Activated naive CD8-positive, alpha-beta T cell treated with anti-CD3 and anti-CD28 coated beads, Interleukin-2, amount 10 ng/mL, durations not matched to agents 7 days and 5 days (primary cell): ENCODE results near the gene TXK. TPM values are rescaled to one million over a fixed set of nuclear protein-coding genes. Genes with fewer than 3 reads are reported as not detected.

Experiments used
- ATAC-seq: fragments of 150-1000 bp; cut with Tn5 transposase; one replicate; pipeline ENCODE4 v1.10.0; 2021; ENCODE audit warnings: low read depth, moderate library complexity
- POLR2A ChIA-PET: fragments of 350-600 bp; sonication (Branson Sonifier 250); formaldehyde crosslinking; loops from one replicate; lab custom pipeline; 2021; ENCODE audit warnings: antibody characterized with exemption; lab: Charles Lee
- DNase-seq: peaks from one replicate; pipeline ENCODE4 v3.0.0; 2021
- H3K27ac Mint-ChIP-seq: one replicate; pipeline ENCODE4 v1.8.0; 2022; ENCODE audit warnings: mild to moderate bottlenecking, mixed read lengths
- H3K27me3 Mint-ChIP-seq: one replicate; pipeline ENCODE4 v1.8.0; 2022; ENCODE audit warnings: mild to moderate bottlenecking, moderate library complexity, mixed read lengths
- H3K36me3 Mint-ChIP-seq: one replicate; pipeline ENCODE4 v1.8.0; 2021; ENCODE audit warnings: mild to moderate bottlenecking, mixed read lengths
- H3K4me1 Mint-ChIP-seq: one replicate; pipeline ENCODE4 v1.8.0; 2021; ENCODE audit warnings: mixed read lengths
- H3K4me3 Mint-ChIP-seq: one replicate; pipeline ENCODE4 v1.8.0; 2022; ENCODE audit warnings: mild to moderate bottlenecking, moderate library complexity, mixed read lengths
- H3K9me3 Mint-ChIP-seq: one replicate; pipeline ENCODE4 v1.8.0; 2021; ENCODE audit warnings: mixed read lengths
- total RNA-seq, 2 experiments: library from RNA; stranded (reverse); gene quantifications; one replicate each; pipeline ENCODE4 v1.2.3, GENCODE V29; 2021

Gene TXK
- total RNA-seq, 2 experiments from 2014 or later: 65.8 to 66.8 TPM

DNA sequence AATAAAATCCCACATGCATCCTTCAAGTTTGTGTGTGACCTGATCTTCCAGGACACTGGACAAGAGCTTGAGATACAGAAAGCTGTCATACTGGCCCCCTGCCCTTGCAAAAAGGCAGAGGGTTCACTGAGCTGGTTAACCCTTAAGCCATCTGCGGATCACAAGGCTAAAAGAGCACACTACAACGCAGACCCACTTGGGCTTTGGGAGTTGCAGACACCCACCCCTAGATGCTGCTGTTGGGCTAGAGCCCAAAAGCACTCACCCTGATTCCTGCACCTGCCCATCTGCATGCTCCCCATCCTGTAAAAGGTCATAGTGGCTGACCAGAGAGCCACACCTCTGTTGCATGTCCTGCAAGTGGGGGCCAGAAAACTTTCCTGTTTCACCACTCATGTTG is 51.1 kb downstream of the TXK start:
- POLR2A ChIA-PET: interaction anchor here (1.1 kb wide), 1 partner anchor 13 kb away, joined by 3 read pairs; no protein-coding TSS in a partner anchor
- Mint-ChIP-seq H3K36me3 (peaks cover 71% of the 10 kb centered on the region), H3K4me3 (no peak overlapping the region), H3K4me1 (peaks cover 13% of the 10 kb centered on the region), H3K27ac (no peak overlapping the region), H3K9me3 (no peaks in the 10 kb centered on the region), H3K27me3 (no peaks in the 10 kb centered on the region)
- no peak for ATAC-seq
- no peak for DNase-seq

DNA sequence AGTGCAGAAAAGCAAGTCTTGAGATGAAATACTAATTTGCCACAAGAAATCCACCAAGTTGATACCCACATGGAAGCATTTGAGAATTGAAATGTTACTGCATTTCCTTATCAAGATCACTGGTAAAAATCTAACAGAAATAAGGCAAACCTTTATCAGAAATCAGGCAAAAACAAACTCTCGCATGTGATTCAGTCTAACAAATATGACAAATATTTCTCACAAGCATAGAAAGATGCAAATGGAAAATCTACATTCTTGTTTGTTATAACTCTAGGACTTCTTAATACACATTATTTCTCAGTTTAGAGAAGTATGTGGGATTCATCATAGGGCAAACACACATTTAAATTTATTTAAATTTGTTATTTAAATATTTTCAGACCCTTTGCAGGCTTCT is 52.9 kb downstream of the TXK start:
- DNase-seq: no peak
- Mint-ChIP-seq H3K9me3 (no peaks in the 10 kb centered on the region), H3K36me3 (peaks cover 77% of the 10 kb centered on the region), H3K27ac (no peak overlapping the region), H3K4me3 (no peak overlapping the region), H3K27me3 (no peaks in the 10 kb centered on the region), H3K4me1 (peaks cover 13% of the 10 kb centered on the region)
- no peak for ATAC-seq
- POLR2A ChIA-PET: no interaction called here

DNA sequence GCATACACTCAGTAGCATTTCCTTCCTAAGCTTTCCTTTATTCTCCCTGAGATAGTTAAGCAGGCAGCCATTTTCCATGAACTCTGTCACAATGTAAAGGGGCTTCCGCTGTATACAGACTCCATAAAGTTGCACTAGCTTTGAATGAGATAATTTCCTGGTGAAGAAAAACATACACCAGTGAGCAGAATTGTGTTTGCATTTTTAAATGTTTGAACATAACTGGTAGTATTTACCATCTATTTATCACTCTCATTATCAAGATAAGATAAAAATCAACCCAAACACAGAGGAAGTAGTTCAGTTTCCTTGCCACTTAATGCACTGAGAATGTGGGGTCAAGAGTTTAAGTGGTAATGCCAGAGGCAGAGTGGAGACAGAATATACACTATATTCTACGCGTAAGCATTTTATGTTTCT is 54.1 kb downstream of the TXK start:
- H3K4me3 Mint-ChIP-seq: no peak overlapping the region
- no peaks in the 10 kb centered on the region for H3K9me3 Mint-ChIP-seq
- DNase-seq (no peak), ATAC-seq (no peak)
- H3K27me3 Mint-ChIP-seq: no peaks in the 10 kb centered on the region
- peaks cover 76% of the 10 kb centered on the region for H3K36me3 Mint-ChIP-seq
- H3K27ac Mint-ChIP-seq: no peak overlapping the region
- peaks cover 13% of the 10 kb centered on the region for H3K4me1 Mint-ChIP-seq
- POLR2A ChIA-PET: interaction anchor here (1.2 to 1.4 kb wide), 2 partner anchors 9 to 33 kb away, joined by 3 to 4 read pairs; no protein-coding TSS in a partner anchor

DNA sequence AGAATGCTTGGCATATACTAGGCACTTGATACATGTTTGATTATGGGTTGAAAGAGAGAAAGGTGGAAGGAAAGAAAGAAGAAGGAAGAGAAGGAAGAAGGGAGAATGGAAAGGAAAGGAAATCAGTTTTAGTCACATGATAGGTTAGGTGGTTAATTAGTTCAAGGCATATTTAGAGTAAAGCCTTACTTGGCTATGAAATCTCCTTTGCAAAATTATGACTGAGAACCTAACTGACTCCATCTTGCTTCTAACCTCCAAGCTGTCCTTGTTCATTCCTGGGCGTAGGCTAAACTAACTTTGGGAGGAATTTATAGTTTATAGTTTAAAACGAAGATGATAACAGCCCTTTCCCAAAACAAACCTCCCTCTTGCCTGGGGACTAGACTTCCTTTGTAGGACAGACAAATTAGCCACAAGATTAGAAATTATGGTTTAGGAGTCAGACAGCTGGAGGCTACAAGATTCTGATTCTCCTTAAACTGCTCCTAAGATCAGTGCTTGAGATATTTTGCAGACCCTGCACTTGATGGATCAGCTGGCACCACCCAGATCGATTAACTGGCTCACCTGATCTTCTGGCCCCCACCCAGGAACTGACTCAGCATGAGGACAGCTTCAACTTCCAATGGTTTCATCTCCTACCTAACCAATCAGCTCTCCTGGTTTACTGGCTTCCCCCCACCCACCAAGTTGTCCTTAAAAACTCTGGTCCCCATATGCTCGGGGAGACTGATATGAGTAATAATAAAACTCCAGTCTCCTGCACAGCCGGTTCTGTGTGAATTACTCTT is 55.0 kb downstream of the TXK start:
- peaks cover 76% of the 10 kb centered on the region for H3K36me3 Mint-ChIP-seq
- POLR2A ChIA-PET: interaction anchor here (1.2 to 1.4 kb wide), 2 partner anchors 8 to 32 kb away, joined by 3 to 4 read pairs; no protein-coding TSS in a partner anchor
- no peaks in the 10 kb centered on the region for H3K27me3 Mint-ChIP-seq
- ATAC-seq: no peak
- no peak overlapping the region for H3K4me3 Mint-ChIP-seq
- H3K4me1 Mint-ChIP-seq: peaks cover 17% of the 10 kb centered on the region
- H3K27ac Mint-ChIP-seq: no peak overlapping the region
- DNase-seq: no peak
- H3K9me3 Mint-ChIP-seq: no peaks in the 10 kb centered on the region

DNA sequence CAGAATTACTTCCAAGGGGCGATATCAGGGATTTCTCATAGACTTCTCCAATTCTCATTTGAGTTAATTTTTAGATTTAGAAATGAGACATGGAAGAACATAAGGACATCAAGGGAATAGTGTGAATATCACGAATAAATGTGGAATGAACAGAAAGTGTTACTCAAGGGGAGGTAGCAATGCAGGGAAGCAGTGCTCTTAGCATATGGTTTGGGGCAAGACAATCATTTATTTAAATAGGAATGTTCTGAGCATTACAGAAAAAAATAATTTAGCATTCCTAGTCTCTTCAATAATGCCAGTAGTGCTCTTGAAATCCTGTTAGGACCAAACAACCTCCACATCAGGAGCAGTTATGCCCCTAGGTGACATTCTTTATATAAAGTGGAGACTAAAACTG is 55.6 kb downstream of the TXK start:
- H3K4me1 Mint-ChIP-seq: peaks cover 21% of the 10 kb centered on the region
- POLR2A ChIA-PET: no interaction called here
- no peak for DNase-seq
- H3K9me3 Mint-ChIP-seq: no peaks in the 10 kb centered on the region
- H3K27ac Mint-ChIP-seq: no peak overlapping the region
- ATAC-seq: no peak
- no peaks in the 10 kb centered on the region for H3K27me3 Mint-ChIP-seq
- H3K36me3 Mint-ChIP-seq: peaks cover 77% of the 10 kb centered on the region
- H3K4me3 Mint-ChIP-seq: no peak overlapping the region

DNA sequence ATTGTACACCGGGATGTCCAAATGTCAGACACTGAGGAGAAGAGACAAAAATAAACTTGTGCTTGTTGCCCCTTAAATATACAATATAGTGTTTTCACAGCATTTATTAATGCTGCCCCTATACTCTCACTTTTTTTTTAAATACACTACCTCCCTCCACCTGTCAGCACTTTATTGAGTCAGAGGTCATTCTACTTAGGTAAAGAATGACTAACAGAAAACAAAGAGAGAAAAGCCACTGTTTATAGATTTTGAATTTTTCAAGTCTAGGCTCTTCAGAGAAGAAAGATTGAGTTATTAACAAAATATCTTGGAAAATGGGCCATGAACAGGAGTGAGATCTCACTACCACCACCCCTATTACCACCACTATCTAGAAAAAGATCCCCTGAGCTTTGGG is 59.4 kb downstream of the TXK start:
- DNase-seq (no peak), ATAC-seq (no peak)
- H3K4me3 Mint-ChIP-seq: no peak overlapping the region
- H3K36me3 Mint-ChIP-seq: peaks cover 69% of the 10 kb centered on the region
- POLR2A ChIA-PET: no interaction called here
- H3K27me3 Mint-ChIP-seq: no peaks in the 10 kb centered on the region
- no peaks in the 10 kb centered on the region for H3K9me3 Mint-ChIP-seq
- H3K4me1 Mint-ChIP-seq: peaks cover 13% of the 10 kb centered on the region
- H3K27ac Mint-ChIP-seq: no peak overlapping the region

DNA sequence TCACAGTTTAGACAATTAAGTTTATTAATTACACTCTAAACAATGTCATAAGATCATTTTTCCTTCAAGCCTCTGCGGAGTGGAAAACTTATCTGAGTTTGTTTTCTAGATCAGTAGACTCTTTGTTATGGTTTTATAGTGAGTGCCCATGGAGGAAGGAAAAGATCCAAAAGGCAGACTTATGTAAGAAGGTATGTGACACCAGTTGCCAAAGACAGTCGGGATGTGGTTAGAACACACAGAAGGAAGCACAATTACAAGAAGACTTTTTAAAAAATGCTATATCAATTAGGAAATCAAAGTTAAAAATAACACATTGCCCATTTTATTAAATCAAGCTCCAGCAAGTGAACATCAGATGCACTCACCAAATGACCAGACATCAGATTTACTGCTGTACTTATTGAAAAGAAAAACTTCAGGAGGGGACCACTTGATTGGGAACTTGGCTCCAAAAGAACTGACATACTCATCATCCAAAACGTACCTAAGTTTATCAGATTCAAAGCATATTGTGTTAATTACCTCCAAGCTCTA is 60.4 kb downstream of the TXK start:
- peaks cover 66% of the 10 kb centered on the region for H3K36me3 Mint-ChIP-seq
- H3K4me1 Mint-ChIP-seq: peaks cover 10% of the 10 kb centered on the region
- no peaks in the 10 kb centered on the region for H3K27me3 Mint-ChIP-seq
- H3K9me3 Mint-ChIP-seq: no peaks in the 10 kb centered on the region
- no peak overlapping the region for H3K27ac Mint-ChIP-seq
- H3K4me3 Mint-ChIP-seq: no peak overlapping the region
- DNase-seq: no peak
- ATAC-seq: no peak
- POLR2A ChIA-PET: no interaction called here

DNA sequence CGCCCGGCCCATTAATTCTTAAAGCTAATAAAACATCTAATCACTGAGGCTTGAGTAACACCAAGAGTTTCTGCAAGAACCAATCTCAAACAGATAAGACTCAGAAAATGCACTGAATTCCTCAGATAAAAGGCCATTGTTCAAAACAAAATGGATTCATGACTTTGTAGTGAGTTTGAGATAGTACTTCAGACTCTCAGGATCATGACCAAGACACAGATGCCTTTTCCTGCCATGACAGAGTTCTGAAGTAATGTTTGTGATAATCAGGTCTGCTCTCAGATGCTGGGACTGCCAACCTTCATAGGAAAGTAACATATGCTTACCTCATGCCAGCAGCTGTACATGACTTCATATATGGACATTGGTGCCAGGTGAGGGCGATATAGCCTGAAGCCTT is 62.9 kb downstream of the TXK start:
- POLR2A ChIA-PET: interaction anchor here (0.9 to 1.5 kb wide), 2 partner anchors 9 to 23 kb away, joined by 3 to 5 read pairs; no protein-coding TSS in a partner anchor
- Mint-ChIP-seq H3K9me3 (no peaks in the 10 kb centered on the region), H3K27me3 (no peaks in the 10 kb centered on the region), H3K4me1 (peaks cover 10% of the 10 kb centered on the region), H3K36me3 (peaks cover 69% of the 10 kb centered on the region), H3K4me3 (no peak overlapping the region), H3K27ac (no peak overlapping the region)
- DNase-seq (no peak), ATAC-seq (no peak)

DNA sequence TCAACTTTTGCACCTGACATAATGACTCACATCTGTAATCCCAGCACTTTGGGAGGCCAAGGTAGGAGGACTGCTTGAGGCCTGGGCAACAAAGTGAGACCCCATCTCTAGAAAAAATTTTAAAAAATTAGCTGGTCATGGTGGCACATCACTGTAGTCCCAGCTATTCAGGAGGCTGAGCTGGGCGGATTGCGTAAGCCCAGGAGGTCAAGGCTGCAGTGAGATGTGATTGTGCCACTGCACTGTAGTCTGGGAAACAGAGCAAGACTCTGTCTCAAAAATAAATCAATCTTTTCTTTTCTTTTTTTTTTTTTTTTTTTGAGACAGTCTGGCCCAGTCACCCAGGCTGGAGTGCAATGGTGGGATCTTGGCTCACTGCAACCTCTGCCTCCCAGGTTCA is 65.0 kb downstream of the TXK start:
- Mint-ChIP-seq H3K36me3 (peaks cover 65% of the 10 kb centered on the region), H3K4me3 (no peak overlapping the region), H3K27ac (no peak overlapping the region), H3K4me1 (peaks cover 12% of the 10 kb centered on the region), H3K9me3 (peaks cover 1% of the 10 kb centered on the region), H3K27me3 (no peaks in the 10 kb centered on the region)
- no peak for ATAC-seq
- no peak for DNase-seq
- POLR2A ChIA-PET: interaction anchor here (0.7 kb wide), 1 partner anchor 158 kb away, joined by 8 read pairs; no protein-coding TSS in a partner anchor

DNA sequence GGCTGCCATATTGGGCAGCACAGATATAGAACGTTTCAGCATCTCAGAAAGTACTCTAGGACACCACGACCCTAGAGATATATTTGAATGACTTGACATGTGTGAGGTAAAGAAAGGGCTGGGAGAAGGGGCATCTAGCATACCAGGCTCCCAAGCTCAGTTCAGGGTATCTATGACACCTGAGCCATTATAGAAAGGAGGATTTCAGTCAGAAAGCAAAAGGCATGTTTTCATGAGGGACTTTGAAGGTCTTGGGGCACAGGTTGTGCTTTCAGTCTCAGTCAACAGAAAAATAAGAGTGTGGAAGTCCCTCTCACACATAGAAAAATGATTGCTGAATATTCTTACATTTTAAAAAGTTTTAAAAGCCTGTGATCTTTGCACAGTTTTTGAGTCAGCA is 65.9 kb downstream of the TXK start:
- Mint-ChIP-seq H3K9me3 (peaks cover 1% of the 10 kb centered on the region), H3K36me3 (peaks cover 58% of the 10 kb centered on the region), H3K27ac (no peak overlapping the region), H3K4me3 (no peak overlapping the region), H3K27me3 (no peaks in the 10 kb centered on the region), H3K4me1 (peaks cover 6% of the 10 kb centered on the region)
- no peak for DNase-seq
- POLR2A ChIA-PET: no interaction called here
- ATAC-seq: no peak

DNA sequence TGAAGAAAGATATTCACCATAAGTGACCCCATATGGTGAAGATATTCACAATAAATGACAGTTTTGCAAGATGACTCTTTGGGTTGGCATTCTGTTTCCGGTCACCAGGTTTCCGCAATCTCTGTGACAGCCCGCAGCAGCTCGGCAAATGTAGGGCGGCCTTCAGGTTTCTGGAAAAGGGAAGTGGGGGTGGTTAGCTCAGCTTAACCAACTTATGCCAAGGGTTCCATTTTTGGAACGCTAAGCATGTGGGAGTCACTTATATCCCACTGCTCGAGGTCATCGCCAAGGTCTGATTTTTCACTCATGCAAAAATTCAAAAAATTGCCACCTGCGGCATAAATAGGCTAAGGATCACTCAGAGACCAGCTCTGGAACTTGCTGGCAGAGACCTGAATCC is 66.5 kb downstream of the TXK start:
- POLR2A ChIA-PET: no interaction called here
- no peaks in the 10 kb centered on the region for H3K27me3 Mint-ChIP-seq
- H3K4me3 Mint-ChIP-seq: no peak overlapping the region
- H3K4me1 Mint-ChIP-seq: peaks cover 6% of the 10 kb centered on the region
- no peak overlapping the region for H3K27ac Mint-ChIP-seq
- peaks cover 1% of the 10 kb centered on the region for H3K9me3 Mint-ChIP-seq
- ATAC-seq (no peak), DNase-seq (no peak)
- H3K36me3 Mint-ChIP-seq: peaks cover 60% of the 10 kb centered on the region

DNA sequence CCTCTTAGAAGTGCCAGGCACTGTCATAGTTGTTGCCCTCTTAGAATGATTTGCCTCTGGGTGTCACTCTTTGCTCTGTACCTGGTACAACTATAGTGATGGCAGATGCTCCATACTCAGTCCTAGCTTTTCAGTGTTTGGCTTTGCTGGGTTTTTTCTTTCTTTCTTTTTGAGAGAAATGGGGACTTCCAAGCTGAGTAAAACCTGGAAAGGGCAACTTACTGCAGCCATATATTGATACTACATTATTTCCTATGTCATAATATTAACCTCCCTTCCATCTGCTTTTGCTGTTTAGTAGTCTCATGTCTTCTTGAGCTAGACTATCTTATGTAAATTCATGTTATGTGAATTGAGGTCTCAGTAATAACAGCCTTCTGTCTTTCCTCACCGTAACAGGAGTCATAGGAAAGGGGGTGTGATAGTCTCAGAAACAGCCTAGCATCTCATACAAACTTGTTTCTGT is 68.4 kb downstream of the TXK start:
- Mint-ChIP-seq H3K27me3 (no peaks in the 10 kb centered on the region), H3K9me3 (peaks cover 9% of the 10 kb centered on the region), H3K4me3 (no peak overlapping the region), H3K27ac (no peak overlapping the region), H3K36me3 (peaks cover 56% of the 10 kb centered on the region), H3K4me1 (peaks cover 6% of the 10 kb centered on the region)
- no peak for DNase-seq
- ATAC-seq: no peak
- POLR2A ChIA-PET: no interaction called here

DNA sequence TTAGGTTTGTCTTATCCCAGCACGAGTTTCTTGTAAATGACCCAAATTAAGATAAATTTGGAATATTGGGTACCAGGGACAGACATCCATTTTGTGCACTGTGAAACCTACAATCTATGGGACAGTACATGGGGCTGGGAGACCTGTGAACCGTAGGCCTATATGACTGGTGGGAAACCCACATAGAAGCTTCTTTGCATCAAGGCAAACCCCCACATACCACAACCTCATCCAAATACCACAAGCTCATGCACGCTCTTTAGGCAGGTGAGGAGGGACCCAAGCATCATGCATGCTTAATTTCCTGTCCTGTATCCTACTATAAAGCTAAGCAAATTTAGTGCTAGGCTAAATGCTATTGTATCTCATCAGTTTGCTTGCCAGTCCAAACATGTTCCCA is 69.7 kb downstream of the TXK start:
- Mint-ChIP-seq H3K4me3 (no peak overlapping the region), H3K36me3 (peaks cover 56% of the 10 kb centered on the region), H3K4me1 (peaks cover 6% of the 10 kb centered on the region), H3K27ac (no peak overlapping the region), H3K27me3 (no peaks in the 10 kb centered on the region), H3K9me3 (peaks cover 15% of the 10 kb centered on the region)
- POLR2A ChIA-PET: interaction anchor here (1.4 kb wide), 1 partner anchor 17 kb away, joined by 7 read pairs; no protein-coding TSS in a partner anchor
- DNase-seq: no peak
- ATAC-seq: peak; percentile 81
